C4-2B (cell line): ENCODE data around the gene USP14.

ENCODE experiments used
- CTCF ChIP-seq: fragments of 450-650 bp; conservative IDR thresholded peaks from 2 replicates; pipeline ENCODE4 v1.5.1; 2017; ENCODE audit warnings: mild to moderate bottlenecking
- ZFX ChIP-seq: fragments of 450-650 bp; IDR thresholded peaks from 2 replicates; pipeline ENCODE4 v1.6.1; 2017

- TF ChIP-seq CTCF (no peak), ZFX (no peak)
These were observed 73.2 kb downstream of the USP14 start for GRCh38 chr18:231563-231962.
